Nephron progenitor cell (in vitro differentiated cells): ENCODE data around the gene TBC1D12.
A peak's percentile ranks its signal among the peaks of the same experiment; 100 is the strongest.
"Not testable (repeated sequence)": the region's sequence is repeated elsewhere in the genome, so short reads cannot be mapped to it uniquely, and the experiment has no call there.

ENCODE experiments used
- DNase-seq: peaks from one replicate; pipeline ENCODE4 v3.0.0; 2021
- H3K27ac Mint-ChIP-seq: 2 replicates; pipeline ENCODE4 v1.8.0; 2021; ENCODE audit warnings: mild to moderate bottlenecking, moderate library complexity, mixed read lengths
- H3K27me3 Mint-ChIP-seq: 2 replicates; pipeline ENCODE4 v1.8.0; 2021; ENCODE audit warnings: mild to moderate bottlenecking, low read depth, mixed read lengths; ENCODE audit not compliant: poor library complexity
- H3K36me3 Mint-ChIP-seq: 2 replicates; pipeline ENCODE4 v1.8.0; 2021; ENCODE audit warnings: low read depth, mixed read lengths
- H3K4me1 Mint-ChIP-seq: 2 replicates; pipeline ENCODE4 v1.8.0; 2021; ENCODE audit warnings: mixed read lengths
- H3K4me3 Mint-ChIP-seq: 2 replicates; pipeline ENCODE4 v1.8.0; 2021; ENCODE audit warnings: mild to moderate bottlenecking, moderate library complexity, mixed read lengths
- H3K9me3 Mint-ChIP-seq: 2 replicates; pipeline ENCODE4 v1.8.0; 2021; ENCODE audit warnings: mild to moderate bottlenecking, moderate library complexity, mixed read lengths
- CTCF ChIP-seq: fragments of 200-600 bp; sonication (generic); IDR thresholded peaks from 2 replicates; pipeline ENCODE4 v1.5.0; 2021; ENCODE audit warnings: antibody characterized with exemption

The TBC1D12 gene

GRCh38 chr10:94545391-94546048 lies 143.2 kb downstream of the TBC1D12 start, which contains the start of gene HELLS:
Gene HELLS, plus strand, starts transcription at chr10:94545788. Its CDS starts 134 bp downstream, at chr10:94545922.
- DNase-seq, result peak; percentile 85
- Mint-ChIP-seq H3K27me3 (peaks cover 6% of the 10 kb centered on the region), H3K4me1 (peaks cover 36% of the 10 kb centered on the region), H3K9me3 (no peaks in the 10 kb centered on the region), H3K4me3 (peak within 1 kb of the TSS; percentile 99), H3K36me3 (peaks cover 16% of the 10 kb centered on the region), H3K27ac (peak within 1 kb of the TSS; percentile 99)
- no peak for TF ChIP-seq CTCF

GRCh38 chr10:94546049-94546900 lies 143.9 kb downstream of the TBC1D12 start:
- H3K36me3 Mint-ChIP-seq, result peaks cover 23% of the 10 kb centered on the region
- peaks cover 6% of the 10 kb centered on the region for H3K27me3 Mint-ChIP-seq
- TF ChIP-seq CTCF, result no peak
- H3K4me3 Mint-ChIP-seq, result peak overlapping the region; percentile 99
- peak overlapping the region; percentile 99 for H3K27ac Mint-ChIP-seq
- no peaks in the 10 kb centered on the region for H3K9me3 Mint-ChIP-seq
- no peak for DNase-seq
- H3K4me1 Mint-ChIP-seq, result peaks cover 36% of the 10 kb centered on the region

- Mint-ChIP-seq H3K27me3 (peaks cover 3% of the 10 kb centered on the region), H3K36me3 (peaks cover 25% of the 10 kb centered on the region), H3K4me3 (peak overlapping the region; percentile 99), H3K27ac (no peak overlapping the region), H3K9me3 (no peaks in the 10 kb centered on the region), H3K4me1 (peaks cover 36% of the 10 kb centered on the region)
- TF ChIP-seq CTCF, result no peak
- no peak for DNase-seq
Observed at GRCh38 chr10:94546901-94547185, 144.5 kb downstream of the TBC1D12 start.

- TF ChIP-seq CTCF, result no peak
- Mint-ChIP-seq H3K4me3 (no peak overlapping the region), H3K36me3 (peaks cover 44% of the 10 kb centered on the region), H3K27me3 (peaks cover 3% of the 10 kb centered on the region), H3K9me3 (no peaks in the 10 kb centered on the region), H3K27ac (no peak overlapping the region), H3K4me1 (peaks cover 36% of the 10 kb centered on the region)
- no peak for DNase-seq
Observed at GRCh38 chr10:94549221-94549620, 146.9 kb downstream of the TBC1D12 start.

- peak overlapping the region; percentile 63 for H3K27ac Mint-ChIP-seq
- not testable (repeated sequence) for H3K27me3 Mint-ChIP-seq, H3K4me1 Mint-ChIP-seq, DNase-seq, H3K4me3 Mint-ChIP-seq, H3K9me3 Mint-ChIP-seq
- peaks cover 71% of the 10 kb centered on the region for H3K36me3 Mint-ChIP-seq
Observed at GRCh38 chr10:94567714-94568307, 165.5 kb downstream of the TBC1D12 start.

GRCh38 chr10:94571081-94571480 lies 168.7 kb downstream of the TBC1D12 start:
- H3K4me1 Mint-ChIP-seq, result peaks cover 6% of the 10 kb centered on the region
- no peak for DNase-seq
- peaks cover 76% of the 10 kb centered on the region for H3K36me3 Mint-ChIP-seq
- H3K9me3 Mint-ChIP-seq, result no peaks in the 10 kb centered on the region
- TF ChIP-seq CTCF, result no peak
- no peak overlapping the region for H3K27ac Mint-ChIP-seq
- H3K4me3 Mint-ChIP-seq, result no peak overlapping the region
- H3K27me3 Mint-ChIP-seq, result no peaks in the 10 kb centered on the region
